Activated CD4-positive, alpha-beta memory T cell treated with anti-CD3 and anti-CD28 coated beads, Interleukin-2, amount 10 ng/mL, durations not matched to agents 7 days and 5 days (primary cell): ENCODE data around the gene ASTL. TPM values are rescaled to one million over a fixed set of nuclear protein-coding genes. Genes with fewer than 3 reads are reported as not detected.

ENCODE experiments used
- CTCF ChIA-PET: fragments of 350-600 bp; sonication (Branson Sonifier 250); formaldehyde crosslinking; loops from one replicate; lab custom pipeline; 2021; ENCODE audit warnings: antibody characterized with exemption, inconsistent platforms; lab: Charles Lee
- POLR2A ChIA-PET: fragments of 350-600 bp; sonication (Branson Sonifier 250); formaldehyde crosslinking; loops from one replicate; lab custom pipeline; 2021; ENCODE audit warnings: antibody characterized with exemption; lab: Charles Lee
- DNase-seq: peaks from one replicate; pipeline ENCODE4 v3.0.0-alpha.2; 2020
- H3K27ac Mint-ChIP-seq: one replicate; pipeline ENCODE4 v1.8.0; 2021; ENCODE audit warnings: mild to moderate bottlenecking, mixed read lengths
- H3K27me3 Mint-ChIP-seq: one replicate; pipeline ENCODE4 v1.8.0; 2021; ENCODE audit warnings: mixed read lengths
- H3K36me3 Mint-ChIP-seq: one replicate; pipeline ENCODE4 v1.8.0; 2021; ENCODE audit warnings: low read depth, mixed read lengths
- H3K4me1 Mint-ChIP-seq: one replicate; pipeline ENCODE4 v1.8.0; 2021; ENCODE audit warnings: mixed read lengths
- H3K4me3 Mint-ChIP-seq: one replicate; pipeline ENCODE4 v1.8.0; 2021; ENCODE audit warnings: mild to moderate bottlenecking, mixed read lengths
- H3K9me3 Mint-ChIP-seq: one replicate; pipeline ENCODE4 v1.8.0; 2021; ENCODE audit warnings: mixed read lengths
- total RNA-seq, 2 experiments: library from RNA; stranded (reverse); gene quantifications; one replicate each; pipeline ENCODE4 v1.2.3, GENCODE V29; 2021

ASTL gene
- total RNA-seq, 2 experiments from 2014 or later: 0.25 to 0.53 TPM

DNA sequence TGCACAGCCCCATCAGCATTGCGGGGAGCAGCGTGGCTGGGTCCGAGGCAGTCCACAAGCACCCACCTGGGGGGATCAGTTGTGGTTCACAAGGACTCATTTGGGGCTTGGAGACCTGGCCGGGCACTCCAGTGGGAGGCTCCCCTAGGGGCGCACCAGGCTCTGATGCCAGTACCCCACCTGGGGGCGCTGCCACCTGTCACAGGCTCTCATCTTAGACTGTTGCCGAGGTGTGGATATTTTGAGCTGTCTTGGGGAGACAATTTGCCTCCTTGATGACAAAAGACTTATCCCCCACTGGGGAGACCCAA lies 25.0 kb downstream of the ASTL start:
- H3K4me3 Mint-ChIP-seq: no peak overlapping the region
- ChIA-PET CTCF (interaction anchor here (0.6 kb wide), 1 partner anchor 62 kb away, joined by 3 read pairs; no protein-coding TSS in a partner anchor), POLR2A (interaction anchor here (0.7 kb wide), 1 partner anchor 30 kb away, joined by 3 read pairs; no protein-coding TSS in a partner anchor)
- peaks cover 12% of the 10 kb centered on the region for H3K27me3 Mint-ChIP-seq
- no peaks in the 10 kb centered on the region for H3K36me3 Mint-ChIP-seq
- H3K4me1 Mint-ChIP-seq: peaks cover 8% of the 10 kb centered on the region
- no peak overlapping the region for H3K27ac Mint-ChIP-seq
- no peaks in the 10 kb centered on the region for H3K9me3 Mint-ChIP-seq
- no peak for DNase-seq

GRCh38 chr2:96112501-96113366 lies 25.6 kb downstream of the ASTL start:
- POLR2A ChIA-PET: interaction anchor here (0.7 kb wide), 1 partner anchor 30 kb away, joined by 3 read pairs; no protein-coding TSS in a partner anchor
- H3K9me3 Mint-ChIP-seq: no peaks in the 10 kb centered on the region

DNA sequence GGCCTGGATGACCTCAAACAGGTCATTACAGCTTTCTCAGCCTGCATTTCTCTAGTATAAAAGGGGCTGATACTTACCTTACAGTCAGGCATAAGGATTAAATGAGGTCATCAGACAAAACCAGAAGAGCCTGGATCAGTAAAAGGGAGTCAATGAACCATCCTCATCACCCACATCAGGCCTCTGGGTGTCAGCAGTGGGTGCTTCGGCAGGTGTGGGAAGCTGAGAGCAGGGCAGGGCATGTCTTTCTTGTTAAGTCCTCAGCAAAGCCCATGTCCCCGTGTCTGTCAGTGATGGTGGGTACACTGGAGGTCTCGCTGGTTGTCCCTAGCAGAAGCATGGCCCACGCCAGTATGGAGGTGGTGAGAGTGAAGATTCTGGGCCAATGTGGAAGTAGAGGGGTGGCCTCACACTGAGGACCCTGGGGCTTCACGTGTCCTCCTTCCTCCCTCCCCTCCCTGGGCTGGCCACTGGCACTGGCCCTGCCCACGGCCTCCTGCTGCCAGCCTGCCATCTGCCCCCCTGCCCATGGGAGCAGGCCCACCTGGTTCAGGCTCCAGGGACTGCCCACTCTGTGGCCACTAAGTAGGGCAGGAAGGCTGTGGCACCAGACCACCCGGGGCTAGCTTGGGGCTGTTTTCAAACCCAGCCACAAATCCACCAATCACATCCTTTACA lies 26.3 kb downstream of the ASTL start:
- Mint-ChIP-seq H3K36me3 (no peaks in the 10 kb centered on the region), H3K9me3 (no peaks in the 10 kb centered on the region), H3K27ac (no peak overlapping the region), H3K4me3 (no peak overlapping the region), H3K27me3 (peaks cover 9% of the 10 kb centered on the region), H3K4me1 (peaks cover 6% of the 10 kb centered on the region)
- CTCF ChIA-PET: interaction anchor here (1.7 kb wide), 1 partner anchor 63 kb away, joined by 6 read pairs; no protein-coding TSS in a partner anchor
- no peak for DNase-seq
- POLR2A ChIA-PET: no interaction called here

More at GRCh38 chr2:96112501-96113366, 25.6 kb downstream of the ASTL start:
- CTCF ChIA-PET: interaction anchor here (1.7 kb wide), 1 partner anchor 62 kb away, joined by 6 read pairs; no protein-coding TSS in a partner anchor
- Mint-ChIP-seq H3K36me3 (no peaks in the 10 kb centered on the region), H3K4me3 (no peak overlapping the region), H3K4me1 (peaks cover 8% of the 10 kb centered on the region), H3K27me3 (peaks cover 9% of the 10 kb centered on the region), H3K27ac (no peak overlapping the region)
- DNase-seq: no peak

DNA sequence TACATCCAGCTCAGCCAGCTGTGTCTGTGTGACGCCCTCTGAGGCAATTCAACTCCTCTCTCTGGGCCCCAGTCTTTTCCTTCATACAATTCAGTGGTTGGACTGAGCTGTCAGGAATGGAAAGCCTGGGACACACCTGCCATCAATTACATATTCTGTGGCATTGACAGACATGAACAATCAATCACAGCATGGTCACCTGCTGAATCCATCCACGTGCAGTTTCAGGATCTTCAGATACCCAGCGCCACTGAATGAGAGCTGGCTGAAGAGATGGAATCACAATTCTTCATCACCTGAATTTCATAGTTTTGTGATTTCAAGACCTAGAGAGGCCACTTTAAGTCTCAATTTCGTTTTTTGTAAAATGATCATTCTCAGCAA lies 27.1 kb downstream of the ASTL start:
- Mint-ChIP-seq H3K27ac (no peak overlapping the region), H3K36me3 (no peaks in the 10 kb centered on the region), H3K9me3 (no peaks in the 10 kb centered on the region), H3K27me3 (peaks cover 9% of the 10 kb centered on the region), H3K4me3 (no peak overlapping the region), H3K4me1 (peaks cover 6% of the 10 kb centered on the region)
- no peak for DNase-seq
- ChIA-PET POLR2A (no interaction called here), CTCF (interaction anchor here (1.7 kb wide), 1 partner anchor 64 kb away, joined by 6 read pairs; no protein-coding TSS in a partner anchor)

GRCh38 chr2:96110621-96111256 lies 27.6 kb downstream of the ASTL start:
- no peak overlapping the region for H3K27ac Mint-ChIP-seq
- CTCF ChIA-PET: no interaction called here
- peaks cover 5% of the 10 kb centered on the region for H3K4me1 Mint-ChIP-seq
- DNase-seq: no peak
- no peak overlapping the region for H3K4me3 Mint-ChIP-seq
- POLR2A ChIA-PET: no interaction called here
- peaks cover 7% of the 10 kb centered on the region for H3K27me3 Mint-ChIP-seq
- peaks cover under 1% of the 10 kb centered on the region for H3K36me3 Mint-ChIP-seq
- H3K9me3 Mint-ChIP-seq: peaks cover 1% of the 10 kb centered on the region

DNA sequence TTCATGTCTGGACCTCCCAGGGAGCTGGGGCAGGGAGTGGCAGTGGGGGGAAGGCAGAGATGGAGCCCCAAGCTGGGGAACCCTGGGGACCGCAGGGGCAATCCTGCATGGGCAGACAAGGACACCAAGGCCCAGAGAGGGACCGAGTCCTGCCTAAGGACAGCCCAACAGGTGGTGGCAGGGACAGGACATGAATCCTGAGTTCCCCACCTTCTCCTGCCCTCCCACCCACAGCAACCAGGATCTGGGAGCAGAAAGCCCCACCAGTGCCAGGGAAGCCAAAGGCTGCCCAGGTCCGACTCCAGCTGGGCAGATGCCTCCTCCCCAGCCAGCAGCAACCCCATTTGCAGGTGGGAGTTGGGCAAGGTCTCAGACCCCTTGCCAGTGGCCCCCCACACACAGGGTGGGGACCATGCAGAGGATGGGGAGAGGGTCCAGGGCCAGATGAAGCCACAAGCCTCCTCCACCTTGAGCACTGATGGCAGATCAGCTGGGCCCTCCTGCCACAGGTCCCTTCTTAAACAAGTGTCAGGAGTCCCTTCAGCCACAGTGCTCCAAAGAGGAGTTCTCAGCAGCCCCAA lies 28.3 kb downstream of the ASTL start:
- H3K4me3 Mint-ChIP-seq: no peak overlapping the region
- H3K27ac Mint-ChIP-seq: no peak overlapping the region
- POLR2A ChIA-PET: no interaction called here
- H3K4me1 Mint-ChIP-seq: no peaks in the 10 kb centered on the region
- peaks cover 8% of the 10 kb centered on the region for H3K9me3 Mint-ChIP-seq
- H3K36me3 Mint-ChIP-seq: peaks cover 7% of the 10 kb centered on the region
- CTCF ChIA-PET: no interaction called here
- H3K27me3 Mint-ChIP-seq: peaks cover 2% of the 10 kb centered on the region
- DNase-seq: no peak

- POLR2A ChIA-PET: no interaction called here
- Mint-ChIP-seq H3K4me3 (no peak overlapping the region), H3K27ac (no peak overlapping the region), H3K9me3 (peaks cover 14% of the 10 kb centered on the region), H3K36me3 (peaks cover 7% of the 10 kb centered on the region), H3K27me3 (no peaks in the 10 kb centered on the region), H3K4me1 (no peaks in the 10 kb centered on the region)
- CTCF ChIA-PET: interaction anchor here (1.0 kb wide), 1 partner anchor 8 kb away, joined by 5 read pairs; no protein-coding TSS in a partner anchor
- DNase-seq: no peak
Observed at GRCh38 chr2:96109361-96109680, 29.0 kb downstream of the ASTL start.

- Mint-ChIP-seq H3K4me1 (no peaks in the 10 kb centered on the region), H3K4me3 (no peak overlapping the region), H3K9me3 (peaks cover 14% of the 10 kb centered on the region), H3K27me3 (no peaks in the 10 kb centered on the region), H3K36me3 (peaks cover 7% of the 10 kb centered on the region), H3K27ac (no peak overlapping the region)
- ChIA-PET CTCF (interaction anchor here (1.0 kb wide), 1 partner anchor 8 kb away, joined by 5 read pairs; no protein-coding TSS in a partner anchor), POLR2A (no interaction called here)
- DNase-seq: no peak
Observed at GRCh38 chr2:96108541-96109360, 29.6 kb downstream of the ASTL start.

DNA sequence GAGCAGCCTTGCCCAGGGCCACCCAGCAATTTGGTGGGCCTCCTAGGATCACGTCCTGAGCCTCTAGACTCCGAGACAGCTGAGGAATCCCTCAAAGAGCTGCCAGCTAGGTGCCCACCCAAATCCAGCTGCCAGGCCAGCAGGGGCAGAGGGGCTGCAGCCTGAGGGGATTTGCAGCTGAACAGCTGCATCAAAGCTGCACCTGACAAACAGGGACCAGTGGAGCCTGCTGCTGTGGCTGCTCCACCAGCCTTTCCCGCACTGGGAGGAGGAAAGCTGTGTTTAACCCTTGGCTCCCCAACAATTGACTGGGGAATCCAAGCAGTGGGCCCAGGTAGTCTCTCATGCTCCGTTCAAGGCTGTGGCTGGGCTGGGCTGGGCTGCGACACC lies 30.2 kb downstream of the ASTL start:
- no peak for DNase-seq
- Mint-ChIP-seq H3K27ac (no peak overlapping the region), H3K4me1 (no peaks in the 10 kb centered on the region), H3K9me3 (peaks cover 14% of the 10 kb centered on the region), H3K27me3 (no peaks in the 10 kb centered on the region), H3K4me3 (no peak overlapping the region), H3K36me3 (peaks cover 7% of the 10 kb centered on the region)
- POLR2A ChIA-PET: no interaction called here
- CTCF ChIA-PET: interaction anchor here (1.0 kb wide), 1 partner anchor 9 kb away, joined by 5 read pairs; no protein-coding TSS in a partner anchor

DNA sequence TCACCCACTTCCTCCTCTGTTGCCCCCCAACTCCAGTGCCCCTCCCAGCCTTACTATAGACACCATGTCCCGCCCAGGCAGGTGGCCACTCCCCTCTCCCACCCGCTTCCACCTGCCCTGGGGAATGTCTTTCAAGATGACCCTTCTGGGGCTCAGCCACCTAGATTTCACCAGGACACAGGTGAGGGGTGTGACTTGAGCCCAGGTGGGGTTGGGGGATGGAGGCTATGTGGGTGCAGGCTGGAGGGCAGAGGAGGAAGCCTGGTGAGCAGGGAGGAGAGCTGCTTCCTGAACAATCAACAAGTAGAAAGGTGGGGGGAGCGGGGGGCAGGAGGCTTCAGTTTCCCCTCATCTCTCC lies 30.6 kb downstream of the ASTL start:
- POLR2A ChIA-PET: no interaction called here
- CTCF ChIA-PET: no interaction called here
- no peak for DNase-seq
- Mint-ChIP-seq H3K9me3 (peaks cover 14% of the 10 kb centered on the region), H3K36me3 (peaks cover 7% of the 10 kb centered on the region), H3K4me1 (no peaks in the 10 kb centered on the region), H3K27ac (no peak overlapping the region), H3K4me3 (no peak overlapping the region), H3K27me3 (no peaks in the 10 kb centered on the region)

- ChIA-PET POLR2A (no interaction called here), CTCF (no interaction called here)
- Mint-ChIP-seq H3K36me3 (peaks cover 7% of the 10 kb centered on the region), H3K4me1 (no peaks in the 10 kb centered on the region), H3K9me3 (peaks cover 14% of the 10 kb centered on the region), H3K27ac (no peak overlapping the region), H3K4me3 (no peak overlapping the region), H3K27me3 (no peaks in the 10 kb centered on the region)
- DNase-seq: no peak
Observed at GRCh38 chr2:96106991-96107707, 31.2 kb downstream of the ASTL start.
